ENCODE measurements around the gene EPHA2.
"Not testable (repeated sequence)": the region's sequence is repeated elsewhere in the genome, so short reads cannot be mapped to it uniquely, and the experiment has no call there.

Gene EPHA2

DNA sequence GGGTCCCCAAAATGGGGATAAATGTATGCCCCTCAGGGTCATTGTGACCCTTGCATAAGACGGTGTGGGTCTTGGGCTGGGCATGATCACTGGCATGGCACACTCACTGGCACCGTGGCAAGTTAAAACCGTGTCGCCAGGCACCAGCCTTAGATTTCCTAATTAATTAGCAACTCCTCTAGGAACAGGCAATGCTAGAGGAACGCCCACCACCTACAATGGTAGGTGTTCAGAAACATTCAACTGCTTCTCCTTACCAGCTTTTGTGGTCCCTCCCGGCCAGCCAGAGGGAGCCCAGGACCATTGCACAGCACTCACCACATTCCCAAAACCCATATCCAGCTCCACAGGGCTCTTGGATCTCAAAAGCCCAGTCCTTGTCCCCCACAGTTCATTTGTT, 36.4 kb downstream of the EPHA2 start:
- no peak for DNase-seq (ENCODE audit: low read depth in 2 of 2)

DNA sequence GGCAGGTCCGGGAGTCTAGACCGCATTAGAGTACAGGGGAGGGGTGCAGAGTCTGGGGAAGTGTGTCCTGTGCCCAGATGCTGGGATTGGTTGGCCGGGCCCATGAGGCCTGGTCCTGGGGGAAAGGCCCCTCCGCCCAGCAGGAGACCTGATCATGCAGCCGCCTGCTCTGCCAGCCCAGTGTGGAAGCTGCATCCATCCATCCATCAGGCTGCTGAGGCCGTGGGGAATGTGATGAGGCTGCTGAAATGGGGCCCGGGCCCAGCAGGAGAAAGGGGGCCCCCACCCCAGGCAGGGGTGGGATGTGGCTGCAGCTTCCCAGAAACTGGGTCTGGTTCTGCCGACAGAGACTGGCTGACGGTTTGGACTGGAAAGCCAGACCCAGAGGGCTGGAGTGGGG, 37.2 kb downstream of the EPHA2 start:
- DNase-seq (ENCODE audit: low read depth in 2 of 2) = no peak

GRCh38 chr1:16117936-16118335, 37.9 kb downstream of the EPHA2 start:
- no peak for DNase-seq (ENCODE audit: low read depth in 2 of 2)

DNA sequence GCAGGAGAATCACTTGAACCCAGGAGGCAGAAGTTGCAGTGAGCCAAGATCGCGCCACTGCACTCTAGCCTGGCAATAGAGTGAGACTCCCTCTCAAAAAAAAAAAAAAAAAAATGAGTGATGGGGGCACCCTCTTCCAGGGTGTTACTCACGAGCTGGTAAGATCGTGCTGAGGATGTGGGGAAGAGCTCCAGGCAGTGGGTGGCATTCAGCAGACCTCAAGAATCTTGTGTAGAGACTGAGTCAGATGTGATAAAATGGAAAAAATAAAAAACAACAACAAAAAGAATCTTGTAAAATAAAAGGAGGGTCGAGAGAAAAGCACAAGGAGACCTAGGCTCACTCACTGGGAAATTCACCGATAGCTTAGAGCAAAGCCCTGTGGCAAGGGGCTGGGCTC, 38.5 kb downstream of the EPHA2 start:
- DNase-seq (ENCODE audit: low read depth in 2 of 2) = no peak

DNA sequence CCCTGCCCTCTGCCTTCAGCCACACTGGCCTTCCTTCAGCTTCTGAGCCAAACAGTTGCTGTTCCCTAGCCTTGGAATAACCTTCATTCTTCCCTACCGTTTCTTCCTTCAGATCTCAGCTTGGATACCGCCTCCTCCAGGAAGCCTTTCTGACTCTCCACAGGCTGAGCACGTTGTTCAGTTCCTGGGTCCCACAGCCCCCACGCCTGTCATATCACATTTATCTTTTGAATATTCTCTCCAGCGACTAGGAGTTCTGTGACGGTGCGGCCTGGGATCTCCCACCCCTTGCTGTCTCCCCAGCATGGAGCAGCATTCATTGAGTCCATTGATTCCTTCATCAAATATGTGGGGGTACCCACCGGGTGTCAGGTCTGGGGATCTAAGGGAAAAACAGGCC, 39.2 kb downstream of the EPHA2 start:
- no peak for DNase-seq (ENCODE audit: low read depth in 2 of 2)

DNA sequence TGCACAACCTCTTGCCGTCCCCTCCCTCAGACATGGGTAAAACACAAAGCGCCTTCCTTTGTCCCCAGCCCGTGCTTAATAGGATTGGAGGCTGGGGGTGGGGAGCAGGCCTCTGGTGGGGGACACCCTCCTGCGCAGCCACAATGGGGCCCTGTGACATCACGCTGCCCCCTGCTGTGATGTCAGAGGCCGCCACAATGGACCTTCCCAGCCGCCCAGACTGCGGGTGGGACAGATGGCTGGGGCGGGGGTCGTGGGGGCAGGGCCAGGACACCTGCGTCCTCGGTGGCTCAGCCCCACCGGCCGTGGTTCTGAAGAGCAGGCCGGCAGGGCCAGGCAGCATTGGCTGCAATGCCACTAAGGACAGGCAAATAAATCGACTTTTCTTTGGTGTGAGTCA, 39.9 kb downstream of the EPHA2 start:
- no peak for DNase-seq (ENCODE audit: low read depth in 2 of 2)

DNA sequence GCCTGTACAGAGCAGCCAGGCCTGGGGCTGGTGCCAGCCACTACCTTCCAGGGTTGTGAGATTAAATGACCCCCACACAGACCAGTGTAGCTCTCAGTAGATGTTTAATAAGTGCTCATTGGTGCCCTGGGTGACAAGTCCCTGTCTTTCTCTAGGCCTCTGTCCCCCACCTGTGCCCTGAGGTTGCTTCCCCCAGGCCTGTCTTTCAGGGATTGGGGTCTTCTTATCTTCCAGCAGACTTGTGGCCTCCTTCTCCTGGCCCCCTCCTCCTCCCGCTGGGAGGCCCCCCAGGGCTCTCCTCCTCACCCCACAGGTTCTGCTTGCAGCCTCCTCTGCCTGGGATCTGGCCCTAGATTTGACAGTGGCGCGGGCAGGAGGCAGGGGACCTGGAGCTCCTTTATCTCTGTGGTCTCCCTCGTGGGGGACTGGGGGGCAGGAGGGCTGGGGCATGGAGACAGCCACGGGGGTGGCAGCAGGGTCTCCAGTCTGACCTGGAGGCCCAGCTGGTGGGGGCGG, 40.3 kb downstream of the EPHA2 start:
- DNase-seq (ENCODE audit: low read depth in 2 of 2) = no peak

GRCh38 chr1:16114527-16115467, 41.1 kb downstream of the EPHA2 start:
- DNase-seq (ENCODE audit: low read depth in 2 of 2) = no peak

DNA sequence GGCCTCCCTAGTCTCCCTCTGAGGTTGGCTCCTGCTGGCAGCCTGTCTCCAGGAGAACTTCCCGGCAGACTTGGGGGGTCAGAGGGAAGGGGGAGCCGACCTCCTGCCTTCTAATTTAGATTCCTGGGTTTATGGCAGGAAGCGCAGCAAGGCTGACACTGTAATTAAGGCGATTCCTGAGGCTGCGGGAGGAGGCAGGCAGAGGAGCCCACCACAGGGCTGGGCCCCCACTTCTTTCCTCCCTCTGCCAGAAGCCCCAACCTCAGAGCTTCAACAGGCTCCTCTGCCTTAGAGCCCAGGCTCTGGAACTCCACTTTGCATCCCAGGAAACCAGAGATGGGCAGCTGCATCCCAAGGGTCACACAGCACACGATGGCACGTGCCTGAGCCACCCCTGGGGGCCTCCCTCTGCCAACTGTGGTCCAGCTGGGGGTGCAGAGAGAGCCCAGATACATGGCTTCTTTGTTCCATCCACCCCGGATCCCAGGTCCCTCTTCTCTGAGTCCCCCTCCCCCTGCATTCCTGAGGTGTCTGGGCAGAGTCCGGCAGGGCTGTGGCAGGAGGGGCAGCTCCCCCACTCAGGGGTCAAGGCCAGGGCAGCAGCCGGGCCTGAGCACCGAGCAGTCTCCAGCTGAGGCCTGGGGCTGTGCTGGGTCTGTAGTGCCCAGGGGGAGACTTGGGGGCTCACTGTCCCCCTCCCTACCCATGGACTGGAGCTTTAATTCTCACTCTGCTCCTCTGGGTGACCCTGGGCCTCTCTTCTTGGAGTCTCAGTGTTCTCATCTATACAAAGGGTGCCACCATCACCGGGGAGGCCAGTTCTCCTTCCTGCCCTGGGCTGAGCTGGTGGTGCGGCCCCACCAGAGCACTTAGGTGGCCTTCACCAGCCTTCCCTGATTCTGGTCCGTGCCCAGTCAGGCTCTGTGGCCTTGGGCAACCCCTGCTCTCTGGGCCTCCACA, 43.0 kb downstream of the EPHA2 start:
- no peak for DNase-seq (ENCODE audit: low read depth in 2 of 2)

- DNase-seq (ENCODE audit: low read depth in 2 of 2) = no peak
These were observed 43.9 kb downstream of the EPHA2 start for GRCh38 chr1:16111771-16112595.

- DNase-seq (ENCODE audit: low read depth in 2 of 2) = no peak
These were observed 45.0 kb downstream of the EPHA2 start for GRCh38 chr1:16110884-16111283.

DNA sequence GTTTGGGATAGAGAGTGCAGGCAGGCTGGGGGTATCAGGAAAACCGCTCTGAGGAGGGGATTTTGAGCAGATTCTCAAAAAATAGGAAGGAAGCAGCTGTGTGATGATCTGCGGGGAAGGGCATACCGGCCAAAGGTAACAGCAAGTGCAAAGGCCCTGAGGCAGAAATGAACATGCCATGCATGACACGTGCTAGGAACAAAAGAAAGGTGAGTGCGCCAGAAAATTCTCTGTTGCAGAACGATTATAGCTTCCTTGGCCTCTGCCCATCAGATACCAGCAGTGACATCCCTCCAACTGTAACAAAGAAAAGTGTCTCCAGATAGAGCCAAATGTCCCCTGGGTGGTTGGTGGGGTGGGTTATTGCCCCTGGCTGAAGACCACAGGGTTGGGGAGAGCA, 45.4 kb downstream of the EPHA2 start:
- DNase-seq (ENCODE audit: low read depth in 2 of 2) = no peak

- DNase-seq (ENCODE audit: low read depth in 2 of 2) = no peak
These were observed 46.3 kb downstream of the EPHA2 start for GRCh38 chr1:16109571-16109970.

GRCh38 chr1:16107039-16107438, 48.8 kb downstream of the EPHA2 start:
- not testable (repeated sequence) for DNase-seq (ENCODE audit: low read depth in 2 of 2)

GRCh38 chr1:16101623-16102022, 54.2 kb downstream of the EPHA2 start:
- DNase-seq (ENCODE audit: low read depth in 2 of 2) = no peak

DNA sequence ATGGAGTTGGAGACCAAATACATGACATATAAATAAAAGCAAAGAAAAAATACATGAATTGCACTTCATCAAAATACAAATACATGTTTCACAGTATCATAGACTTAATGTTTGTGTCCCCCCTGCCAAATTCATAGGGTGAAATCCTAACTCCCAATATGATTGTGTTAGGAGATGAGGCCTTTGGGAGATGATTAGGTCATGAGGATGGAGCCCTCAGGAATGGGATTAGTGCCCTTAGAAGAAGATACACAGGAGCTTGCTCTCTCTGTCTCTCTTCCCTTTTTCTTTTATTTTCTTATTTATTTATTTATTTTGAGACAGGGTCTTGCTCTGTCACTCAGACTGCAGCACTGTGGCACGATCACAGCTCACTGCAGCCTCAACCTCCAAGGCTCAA, 56.5 kb downstream of the EPHA2 start:
- DNase-seq (ENCODE audit: low read depth in 2 of 2) = no peak

DNA sequence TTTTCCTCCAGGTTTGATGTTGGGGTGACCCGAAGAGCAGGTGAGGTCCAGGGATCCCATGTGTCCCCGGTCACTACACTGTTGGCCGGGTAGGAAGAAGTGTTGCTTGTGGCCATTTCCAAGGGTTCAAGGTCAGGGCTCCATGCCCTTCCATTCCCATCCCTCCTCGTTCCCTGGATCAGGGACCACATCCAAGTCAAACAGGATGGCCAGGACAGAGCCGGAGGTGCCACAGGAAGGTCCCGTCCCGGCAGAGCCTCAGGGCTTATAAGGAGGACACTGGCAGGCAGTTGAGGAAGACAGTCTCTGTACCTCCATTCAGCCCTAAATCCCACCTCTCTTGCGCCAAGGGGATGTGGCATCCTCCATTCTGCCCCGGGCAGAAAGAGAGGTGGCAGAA, 60.4 kb downstream of the EPHA2 start:
- DNase-seq (ENCODE audit: low read depth in 2 of 2) = no peak

DNA sequence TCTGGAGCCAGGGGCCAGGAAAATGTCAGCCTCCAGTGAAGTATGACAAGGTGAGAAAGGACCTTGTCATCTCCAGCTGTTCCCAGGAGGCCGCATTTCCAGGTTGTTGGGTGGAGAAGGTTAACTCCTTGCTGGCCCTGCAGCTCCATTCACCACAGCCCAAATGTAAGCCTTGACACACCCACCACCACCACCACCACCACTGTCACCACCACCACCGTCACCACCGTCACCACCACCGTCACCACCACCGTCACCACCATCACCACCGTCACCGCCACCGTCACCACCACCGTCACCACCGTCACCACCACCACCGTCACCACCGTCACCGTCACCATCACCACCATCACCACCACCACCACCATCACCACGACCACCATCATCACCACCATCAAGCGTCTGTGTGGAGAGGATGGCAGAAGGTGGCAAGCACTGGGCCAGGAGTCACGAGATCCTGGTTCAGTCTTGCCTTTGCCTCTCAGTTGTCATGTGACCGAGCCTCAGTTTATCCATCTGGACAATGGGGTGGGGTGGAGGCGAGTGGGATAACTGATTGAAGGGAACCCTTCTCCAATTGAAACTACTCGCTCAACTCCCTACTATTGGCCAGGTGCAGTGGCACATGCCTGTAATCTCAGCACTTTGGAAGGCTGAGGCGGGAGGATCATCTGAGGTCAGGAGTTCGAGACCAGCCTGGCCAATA, 61.3 kb downstream of the EPHA2 start:
- no peak for DNase-seq (ENCODE audit: low read depth in 2 of 2)

DNA sequence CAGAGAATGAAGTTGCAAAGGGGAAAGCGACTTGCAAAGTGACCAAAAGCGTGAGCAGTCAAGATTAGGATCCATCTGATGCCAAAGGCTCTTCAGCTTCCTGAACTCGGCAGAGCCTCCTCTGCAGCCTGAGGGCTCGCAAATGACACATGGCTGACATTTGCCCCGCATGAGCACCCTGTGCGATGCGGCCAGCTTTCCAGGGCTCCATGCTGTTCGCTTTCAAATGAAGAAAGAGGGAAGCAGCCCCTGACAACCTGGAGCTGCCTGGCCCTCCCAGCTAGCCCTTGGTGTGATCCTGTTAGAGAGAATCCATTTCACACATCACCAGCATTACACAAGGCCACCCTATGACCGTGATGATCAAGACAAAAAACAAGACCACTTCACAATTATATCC, 62.3 kb downstream of the EPHA2 start:
- no peak for DNase-seq (ENCODE audit: low read depth in 2 of 2)

DNA sequence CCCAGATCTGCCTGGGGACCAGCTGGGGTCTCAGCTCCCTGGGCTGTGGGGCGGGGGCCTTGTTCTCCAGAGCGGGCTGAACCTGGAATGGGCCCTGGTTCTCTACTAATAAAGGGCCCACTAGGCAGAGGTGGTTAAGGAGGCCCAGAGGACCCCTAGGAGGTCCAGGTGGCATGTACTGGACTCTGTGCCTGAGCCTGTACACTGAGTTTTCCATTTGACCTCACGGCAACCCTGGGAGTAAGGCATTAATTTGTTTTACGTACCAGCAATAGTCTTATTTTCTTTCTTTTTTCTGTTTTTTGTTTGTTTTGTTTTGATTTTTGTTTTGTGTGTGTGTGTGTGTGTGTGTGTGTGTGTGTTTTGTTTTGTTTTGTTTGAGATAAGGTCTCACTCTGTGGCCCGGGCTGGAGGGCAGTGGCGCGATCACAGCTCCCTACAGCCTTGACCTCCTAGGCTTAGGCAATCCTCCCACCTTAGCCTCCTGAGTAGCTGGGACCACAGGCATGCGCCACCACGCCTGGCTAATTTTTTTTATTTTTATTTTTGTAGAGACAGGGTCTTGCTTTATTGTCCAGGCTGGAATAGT, 62.9 kb downstream of the EPHA2 start:
- no peak for DNase-seq (ENCODE audit: low read depth in 2 of 2)
